Kidney glomerular epithelial cell (primary cell): Measurements from ENCODE around the gene PLD6.

ENCODE experiments used
- DNase-seq: peaks from one replicate; lab custom pipeline; 2025; lab: John Stamatoyannopoulos, UW

Gene PLD6

DNA sequence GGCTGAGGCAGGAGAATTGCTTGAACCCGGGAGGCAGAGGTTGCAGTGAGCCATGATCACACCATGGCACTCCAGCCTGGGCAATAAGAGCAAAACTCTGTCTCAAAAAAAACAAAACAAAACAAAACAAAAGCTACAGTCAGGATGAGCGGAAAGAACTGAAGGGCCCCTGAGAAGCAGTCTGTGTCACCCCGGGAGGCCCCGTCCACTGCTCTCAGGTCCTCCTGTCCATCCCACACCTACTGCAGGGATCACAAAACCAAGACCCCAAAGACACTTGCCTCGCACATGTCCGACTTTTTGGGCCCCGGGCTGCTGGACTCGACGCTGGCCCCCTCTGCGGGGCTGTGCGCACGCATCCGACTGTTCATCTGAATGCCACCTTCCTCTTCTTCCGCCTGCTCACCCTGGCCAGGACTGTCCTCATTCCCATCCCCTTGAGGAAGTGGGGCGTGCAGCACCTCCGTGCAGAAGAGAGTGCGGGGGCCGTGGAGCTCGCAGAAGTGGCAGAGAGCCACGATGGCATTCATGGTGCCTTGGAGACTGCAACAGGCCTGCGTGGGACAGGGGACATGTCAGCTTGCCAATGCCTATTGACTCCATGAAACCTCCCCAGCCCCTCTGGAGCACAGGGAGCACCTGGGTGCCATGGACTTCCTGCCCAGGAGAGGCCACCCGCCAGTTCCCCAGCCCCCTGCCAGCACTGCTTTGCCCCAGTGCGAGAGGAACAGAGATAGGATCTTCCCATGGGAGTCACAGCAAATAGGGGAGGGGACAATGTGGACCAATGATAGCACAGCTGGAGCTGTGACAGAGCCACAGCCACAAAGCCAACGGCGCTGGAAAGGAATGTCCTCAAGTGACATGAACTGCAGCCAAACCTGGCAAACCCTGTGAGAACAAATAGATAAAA is 21.7 kb upstream of the PLD6 start:
- no peak for DNase-seq

DNA sequence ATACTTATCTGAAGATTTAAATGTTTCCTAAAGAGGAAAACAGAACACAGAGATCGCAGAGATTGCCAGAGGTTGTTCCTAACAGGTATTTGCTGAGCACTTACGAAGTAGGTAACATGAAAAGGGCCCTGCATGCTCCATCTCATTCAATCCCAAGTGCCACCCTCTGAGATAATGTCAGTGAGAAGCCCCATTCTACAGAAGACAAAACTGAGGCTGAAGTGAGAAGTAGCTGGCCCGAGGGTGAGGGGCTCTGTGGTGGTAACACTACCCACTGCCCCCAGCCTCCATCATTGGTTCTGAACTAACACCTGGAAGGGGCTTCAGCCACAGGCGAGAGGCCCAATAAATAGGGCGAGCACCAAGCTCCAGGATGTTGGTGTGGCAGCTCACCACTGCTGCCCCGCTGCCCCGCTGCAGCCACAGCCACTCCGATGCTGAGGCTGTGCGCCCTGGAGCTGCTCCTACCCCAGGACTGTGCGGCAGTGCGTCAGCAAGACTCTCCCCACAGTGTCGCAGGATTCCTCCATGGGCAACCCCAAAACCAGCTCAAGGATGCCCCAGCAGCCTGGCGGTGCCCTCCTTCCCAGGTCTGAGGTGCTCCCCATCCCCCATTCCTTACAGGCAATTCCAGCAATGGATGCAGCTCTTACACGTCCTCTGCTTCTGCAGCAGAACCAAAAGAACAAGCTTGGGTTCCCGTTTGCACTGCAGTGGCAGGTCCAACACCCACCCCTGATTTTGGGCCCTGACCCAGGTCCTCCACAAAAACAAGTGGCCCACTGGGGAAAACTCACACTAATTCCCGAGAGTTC is 20.5 kb upstream of the PLD6 start:
- no peak for DNase-seq

GRCh38 chr17:17225901-17226300 is 19.8 kb upstream of the PLD6 start:
- no peak for DNase-seq

DNA sequence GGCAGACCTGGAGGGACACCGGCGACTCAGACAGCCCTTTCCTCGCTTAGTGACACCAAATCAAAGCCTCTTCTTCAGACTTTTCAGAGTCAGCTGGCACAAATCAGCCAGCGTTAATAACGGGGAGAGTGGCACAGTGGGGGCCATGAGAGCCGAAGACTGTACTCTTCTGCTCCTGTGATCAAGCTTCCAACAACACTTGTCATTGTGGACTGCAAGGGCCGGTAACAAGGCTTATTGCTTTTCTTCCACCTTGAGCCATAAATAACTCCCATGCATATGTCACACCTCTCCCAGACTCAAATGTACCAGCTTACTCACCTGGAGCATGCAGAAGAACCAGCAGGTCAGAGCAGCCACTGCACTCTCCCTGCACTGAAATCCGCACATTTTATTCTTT is 18.0 kb upstream of the PLD6 start:
- DNase-seq, result no peak

- no peak for DNase-seq
These were observed 17.6 kb upstream of the PLD6 start for GRCh38 chr17:17223736-17224135.

- DNase-seq, result no peak
These were observed 15.2 kb upstream of the PLD6 start for GRCh38 chr17:17221329-17221728.

DNA sequence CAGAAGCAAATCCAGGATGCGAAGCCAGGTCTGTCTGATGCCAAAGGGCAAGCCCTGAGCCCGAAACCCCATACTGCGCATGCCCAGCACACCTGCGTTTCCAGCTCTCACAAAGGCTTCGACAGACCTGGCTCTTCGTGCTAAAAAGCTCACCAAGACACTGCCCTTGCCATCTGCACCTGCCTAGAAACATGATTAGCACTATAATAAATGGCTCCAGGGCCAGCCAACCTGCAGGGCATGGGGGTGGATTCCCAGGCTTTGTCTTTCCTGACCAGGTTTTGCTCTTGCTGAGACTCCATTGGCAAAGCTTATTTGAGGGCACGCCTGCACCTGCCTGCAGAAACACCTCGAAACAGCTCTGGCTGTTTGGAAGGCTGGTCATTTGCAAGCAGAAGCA is 14.4 kb upstream of the PLD6 start:
- no peak for DNase-seq

DNA sequence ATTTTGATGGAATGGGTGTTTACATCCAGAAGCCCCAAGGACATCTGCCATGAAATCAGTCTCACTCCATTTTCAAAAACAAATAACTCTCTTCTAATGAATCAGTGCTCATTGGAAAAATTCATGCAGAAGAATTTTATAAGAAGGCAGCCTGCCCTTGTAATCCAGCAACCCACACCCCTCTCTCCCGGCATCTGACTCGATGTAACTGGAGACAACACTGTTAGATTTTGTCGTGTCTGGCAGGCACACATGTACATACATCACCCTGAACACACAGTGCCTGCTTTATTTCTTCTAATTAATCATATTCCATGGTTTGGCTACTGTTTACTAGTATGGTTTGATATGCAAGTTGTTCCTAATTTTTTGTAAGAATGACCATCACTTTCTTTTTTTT is 11.9 kb upstream of the PLD6 start:
- DNase-seq, result no peak

- DNase-seq, result no peak
These were observed 10.6 kb upstream of the PLD6 start for GRCh38 chr17:17216776-17217175.

DNA sequence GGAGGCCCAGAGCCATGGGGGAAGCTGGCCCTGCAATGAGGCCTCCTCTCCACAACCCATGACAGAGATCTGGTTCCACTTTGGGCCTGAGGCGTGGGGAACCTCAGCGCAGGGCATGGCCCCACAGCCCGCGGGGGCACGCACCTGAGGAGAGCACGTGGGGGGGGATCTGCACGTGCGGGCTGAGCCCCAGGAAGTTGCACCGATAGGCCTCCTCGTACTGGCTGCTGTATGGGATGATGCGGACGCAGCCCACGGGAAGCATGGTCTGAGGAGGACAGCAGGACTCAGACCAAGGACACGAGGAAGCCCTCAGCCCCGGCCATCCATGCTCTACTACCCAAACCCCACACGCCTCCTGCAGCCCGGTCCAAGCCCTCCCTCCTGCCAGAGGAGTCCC is 10.1 kb upstream of the PLD6 start:
- no peak for DNase-seq

DNA sequence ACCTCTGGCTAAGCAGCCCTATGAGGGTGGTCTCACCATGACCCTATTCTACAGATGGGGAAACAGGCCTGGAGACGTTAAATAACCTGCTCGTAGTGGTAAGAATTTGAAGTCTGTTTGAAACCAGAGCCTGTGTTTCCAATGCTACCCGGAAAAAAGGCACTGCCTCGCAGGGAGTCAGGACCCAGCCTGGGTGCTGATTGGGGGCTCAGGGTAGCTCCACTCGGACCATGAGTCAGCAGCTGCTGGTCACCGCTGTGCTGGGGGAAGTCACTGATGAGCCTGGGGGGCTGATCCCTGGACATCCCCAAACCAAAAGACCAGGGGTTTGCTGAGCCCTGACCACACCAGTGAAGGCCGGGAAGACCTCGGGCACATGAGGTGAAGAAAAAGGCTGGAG is 9.4 kb upstream of the PLD6 start:
- DNase-seq, result no peak

- no peak for DNase-seq
These were observed 8.7 kb upstream of the PLD6 start for GRCh38 chr17:17214646-17215436.

- DNase-seq, result no peak
These were observed 7.6 kb upstream of the PLD6 start for GRCh38 chr17:17213775-17214174.

DNA sequence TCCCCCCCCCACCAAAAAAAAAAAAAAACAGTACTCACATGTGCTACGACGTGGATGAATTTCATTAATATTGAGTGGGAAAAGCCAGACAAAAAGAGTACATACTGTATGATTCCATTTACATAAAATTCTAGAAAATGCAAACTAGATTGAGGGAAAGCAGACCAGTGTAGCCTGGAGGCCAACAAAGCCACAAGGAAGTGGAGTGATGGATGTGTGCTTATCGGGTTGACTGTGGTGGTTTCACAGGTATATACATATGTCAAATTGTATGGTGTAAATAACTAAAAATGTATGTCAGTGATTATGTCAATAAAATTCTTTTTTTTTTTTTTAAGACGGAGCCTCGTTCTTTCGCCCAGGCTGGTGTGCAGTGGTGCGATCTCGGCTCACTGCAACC is 1.9 kb upstream of the PLD6 start:
- DNase-seq, result no peak

- no peak for DNase-seq
These were observed 791 bp upstream of the PLD6 start for GRCh38 chr17:17206913-17207335.

DNA sequence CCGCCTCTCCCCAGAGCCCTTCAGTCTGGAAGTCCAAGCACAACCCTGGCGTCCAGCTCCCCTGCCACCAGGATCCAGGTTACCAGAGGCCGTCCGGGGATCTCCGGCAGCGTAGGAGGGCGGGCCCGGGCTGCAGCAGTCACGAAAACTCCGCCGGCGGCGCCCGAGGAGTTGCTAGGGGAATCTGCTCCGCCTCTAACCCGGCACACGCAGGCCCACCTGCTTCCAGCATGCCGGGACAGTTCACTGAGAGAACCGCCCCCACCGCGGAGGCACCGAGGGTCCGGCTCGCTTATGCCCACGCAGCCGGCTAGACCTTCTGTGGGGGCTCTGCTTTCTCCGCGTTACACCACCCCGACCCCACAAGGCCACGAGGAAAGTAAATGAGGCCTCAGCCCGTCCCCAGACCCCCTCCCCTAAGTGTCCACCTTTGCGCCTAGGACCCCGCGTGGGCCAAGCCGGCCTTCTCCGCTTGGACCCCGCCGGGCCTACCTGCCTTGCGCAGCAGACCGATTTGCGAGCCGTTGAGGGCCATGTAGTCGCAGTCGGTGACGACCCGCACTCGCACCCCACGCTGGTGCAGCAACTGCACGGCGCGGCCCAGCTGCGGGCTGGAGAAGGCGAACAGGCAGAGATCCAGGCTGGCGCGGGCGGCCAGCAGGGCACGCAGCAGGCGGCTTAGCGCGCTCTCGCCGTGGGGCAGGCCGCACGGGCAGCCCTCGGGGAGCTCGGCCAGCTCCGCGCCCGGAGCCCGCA is 587 bp downstream of the PLD6 start:
- DNase-seq, result peak; percentile 22

DNA sequence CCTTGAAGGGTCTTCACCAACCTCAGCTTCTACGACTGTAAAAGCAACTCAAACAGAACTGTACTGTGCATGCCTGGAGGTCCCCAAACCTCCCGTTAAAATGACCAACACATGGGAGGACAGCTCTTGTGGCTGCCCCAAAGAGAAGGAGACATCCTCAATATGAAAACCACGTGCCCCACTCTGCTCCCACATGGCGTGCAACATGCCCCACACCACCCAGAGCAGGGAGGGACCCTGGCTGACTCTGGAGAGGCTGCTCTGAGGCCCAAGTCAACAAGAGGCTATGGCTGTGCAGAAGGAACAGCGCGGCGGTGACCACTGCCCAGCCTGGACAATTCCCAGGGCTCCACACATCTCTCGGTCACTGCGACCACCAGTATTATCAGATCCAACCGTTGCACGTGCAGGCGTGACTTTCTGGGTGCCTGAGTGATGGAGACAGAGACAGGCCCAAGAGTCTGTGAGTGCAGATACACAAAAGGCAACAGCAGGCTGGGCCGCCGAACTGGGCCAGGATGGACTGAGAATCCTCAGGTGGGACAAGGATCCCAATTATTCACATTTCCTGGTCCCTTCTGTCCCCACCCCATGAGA is 1.4 kb downstream of the PLD6 start:
- no peak for DNase-seq

- no peak for DNase-seq
These were observed 2.0 kb downstream of the PLD6 start for GRCh38 chr17:17204041-17204591.

GRCh38 chr17:17203173-17203730 is 2.9 kb downstream of the PLD6 start:
- DNase-seq, result no peak

- no peak for DNase-seq
These were observed 4.2 kb downstream of the PLD6 start for GRCh38 chr17:17201907-17202306.

- DNase-seq, result no peak
These were observed 4.9 kb downstream of the PLD6 start for GRCh38 chr17:17201271-17201670.
